ENCODE data around the gene CCDC152.
A peak's percentile ranks its signal among the peaks of the same experiment; 100 is the strongest.
"Not testable (repeated sequence)": the region's sequence is repeated elsewhere in the genome, so short reads cannot be mapped to it uniquely, and the experiment has no call there.

The CCDC152 gene

DNA sequence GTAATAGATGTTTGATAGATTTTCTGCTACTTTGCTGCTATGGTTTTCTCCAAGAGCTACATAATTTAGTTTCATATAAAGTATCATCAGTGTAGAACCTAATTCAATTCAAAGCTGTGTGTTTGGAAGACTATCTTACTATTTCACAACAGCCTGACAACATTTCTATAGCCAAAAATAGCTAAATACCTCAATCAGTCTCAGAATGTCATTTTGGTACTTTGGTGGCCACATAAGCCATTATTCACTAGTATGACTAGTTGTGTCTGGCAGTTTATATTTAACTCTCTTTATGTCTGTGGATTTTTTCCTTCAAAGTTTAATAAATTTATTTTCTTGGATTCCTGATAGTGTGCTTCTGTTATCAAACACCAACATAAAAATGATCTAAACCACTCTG lies 35.1 kb upstream of the CCDC152 start:
- H4K5ac ChIP-seq (ENCODE audit: low read length), result no peak overlapping the region
- H3K27me3 ChIP-seq (ENCODE audit: insufficient read depth, low read length, poor library complexity), result no peaks in the 10 kb centered on the region
- no peak overlapping the region for H3K9ac ChIP-seq (ENCODE audit: low read length)
- H3K56ac ChIP-seq (ENCODE audit: low read length), result no peak overlapping the region
- DNase-seq, result no peak
- H2BK5ac ChIP-seq (ENCODE audit: low read length), result no peak overlapping the region
- no peak overlapping the region for H3K27ac ChIP-seq (ENCODE audit: low read depth, low read length)
- H3K79me1 ChIP-seq (ENCODE audit: low read length), result no peaks in the 10 kb centered on the region
- H2AK5ac ChIP-seq (ENCODE audit: low read length), result no peak overlapping the region
- H3K4me1 ChIP-seq (ENCODE audit: control insufficient read depth, low read depth, low read length), result no peaks in the 10 kb centered on the region
- no peak overlapping the region for H3K4me3 ChIP-seq (ENCODE audit: low read length)
- H3K18ac ChIP-seq (ENCODE audit: low read length), result no peak overlapping the region
- no peaks in the 10 kb centered on the region for H3K79me2 ChIP-seq (ENCODE audit: control insufficient read depth, insufficient read depth, low read length)
- H2BK120ac ChIP-seq (ENCODE audit: low read depth, low read length), result no peak overlapping the region
- H4K8ac ChIP-seq (ENCODE audit: low read depth, low read length), result no peak overlapping the region
- no peak overlapping the region for H3K4ac ChIP-seq (ENCODE audit: low read depth, low read length)
- no peak overlapping the region for H2BK15ac ChIP-seq (replicated peaks; ENCODE audit: low read depth)
- H3K23ac ChIP-seq (ENCODE audit: low read length), result no peak overlapping the region
- H3K36me3 ChIP-seq (ENCODE audit: control insufficient read depth, insufficient read depth, low read length), result no peaks in the 10 kb centered on the region
- no peak overlapping the region for H3K4me2 ChIP-seq (ENCODE audit: low read length)

DNA sequence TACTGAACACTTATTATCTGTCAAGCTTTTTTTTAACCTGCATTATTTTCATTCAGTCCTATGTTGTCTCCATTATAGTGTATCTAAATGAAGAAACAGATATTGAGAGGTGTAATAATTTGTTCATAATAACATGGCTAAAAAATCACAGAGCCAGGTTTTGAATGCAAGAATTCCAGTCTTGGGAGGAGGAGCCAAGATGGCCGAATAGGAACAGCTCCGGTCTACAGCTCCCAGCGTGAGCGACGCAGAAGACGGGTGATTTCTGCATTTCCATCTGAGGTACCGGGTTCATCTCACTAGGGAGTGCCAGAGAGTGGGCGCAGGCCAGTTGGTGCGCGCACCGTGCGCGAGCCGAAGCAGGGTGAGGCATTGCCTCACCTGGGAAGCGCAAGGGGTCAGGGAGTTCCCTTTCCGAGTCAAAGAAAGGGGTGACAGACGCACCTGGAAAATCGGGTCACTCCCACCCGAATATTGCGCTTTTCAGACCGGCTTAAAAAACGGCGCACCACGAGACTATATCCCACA lies 22.0 kb upstream of the CCDC152 start:
- H3K27ac ChIP-seq (ENCODE audit: low read depth, low read length); DNase-seq: not testable (repeated sequence)
- no CpG with 5 or more reads among the region's 24 CpGs for WGBS (ENCODE audit: extremely low coverage, insufficient coverage, low lambda C conversion rate)

DNA sequence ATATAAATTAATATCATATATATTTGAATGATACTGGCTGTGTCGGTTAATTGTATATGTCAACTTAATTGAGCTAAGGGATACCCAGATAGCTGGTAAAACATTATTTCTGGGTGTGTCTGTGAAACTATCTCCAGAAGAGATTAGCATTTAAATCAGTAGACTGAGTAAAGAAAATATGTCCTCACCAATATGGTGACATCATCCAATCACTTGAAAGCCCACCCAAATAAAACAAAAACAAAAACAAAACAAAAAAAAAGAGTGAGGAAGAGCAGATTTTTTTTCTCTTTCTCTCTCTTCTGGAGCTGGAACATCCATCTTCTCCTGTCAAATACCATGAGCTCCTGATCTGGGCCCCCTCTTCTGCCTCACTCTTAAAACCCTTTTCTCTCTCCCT lies 15.7 kb upstream of the CCDC152 start:
- H3K4ac ChIP-seq (ENCODE audit: low read depth, low read length), result no peak overlapping the region
- no peak overlapping the region for H4K5ac ChIP-seq (ENCODE audit: low read length)
- H2BK5ac ChIP-seq (ENCODE audit: low read length), result no peak overlapping the region
- H3K23ac ChIP-seq (ENCODE audit: low read length), result no peak overlapping the region
- H3K9ac ChIP-seq (ENCODE audit: low read length), result no peak overlapping the region
- H3K4me1 ChIP-seq (ENCODE audit: control insufficient read depth, low read depth, low read length), result no peaks in the 10 kb centered on the region
- no peak overlapping the region for H4K8ac ChIP-seq (ENCODE audit: low read depth, low read length)
- H3K36me3 ChIP-seq (ENCODE audit: control insufficient read depth, insufficient read depth, low read length), result no peaks in the 10 kb centered on the region
- DNase-seq, result no peak
- no peak overlapping the region for H3K56ac ChIP-seq (ENCODE audit: low read length)
- no peak overlapping the region for H2BK15ac ChIP-seq (replicated peaks; ENCODE audit: low read depth)
- H3K27me3 ChIP-seq (ENCODE audit: insufficient read depth, low read length, poor library complexity), result no peaks in the 10 kb centered on the region
- H3K4me2 ChIP-seq (ENCODE audit: low read length), result no peak overlapping the region
- no peak overlapping the region for H3K18ac ChIP-seq (ENCODE audit: low read length)
- H3K79me1 ChIP-seq (ENCODE audit: low read length), result no peaks in the 10 kb centered on the region
- H2BK120ac ChIP-seq (ENCODE audit: low read depth, low read length), result no peak overlapping the region
- H3K4me3 ChIP-seq (ENCODE audit: low read length), result no peak overlapping the region
- no peak overlapping the region for H3K27ac ChIP-seq (ENCODE audit: low read depth, low read length)
- H3K79me2 ChIP-seq (ENCODE audit: control insufficient read depth, insufficient read depth, low read length), result no peaks in the 10 kb centered on the region
- no CpG with 5 or more reads among the region's 1 CpG for WGBS (ENCODE audit: extremely low coverage, insufficient coverage, low lambda C conversion rate)
- H2AK5ac ChIP-seq (ENCODE audit: low read length), result no peak overlapping the region

More for the DNA sequence above, 22.0 kb upstream of the CCDC152 start:
- H3K4me3 ChIP-seq (ENCODE audit: low read length); H3K4me2 ChIP-seq (ENCODE audit: low read length); H2AK5ac ChIP-seq (ENCODE audit: low read length); H3K23ac ChIP-seq (ENCODE audit: low read length); H3K4ac ChIP-seq (ENCODE audit: low read depth, low read length); H3K79me1 ChIP-seq (ENCODE audit: low read length); H3K56ac ChIP-seq (ENCODE audit: low read length); H3K27me3 ChIP-seq (ENCODE audit: insufficient read depth, low read length, poor library complexity); H3K36me3 ChIP-seq (ENCODE audit: control insufficient read depth, insufficient read depth, low read length); H3K79me2 ChIP-seq (ENCODE audit: control insufficient read depth, insufficient read depth, low read length); H2BK5ac ChIP-seq (ENCODE audit: low read length); H2BK15ac ChIP-seq (replicated peaks; ENCODE audit: low read depth); H2BK120ac ChIP-seq (ENCODE audit: low read depth, low read length); H4K5ac ChIP-seq (ENCODE audit: low read length); H4K8ac ChIP-seq (ENCODE audit: low read depth, low read length); H3K9ac ChIP-seq (ENCODE audit: low read length); H3K18ac ChIP-seq (ENCODE audit: low read length); H3K4me1 ChIP-seq (ENCODE audit: control insufficient read depth, low read depth, low read length): not testable (repeated sequence)

DNA sequence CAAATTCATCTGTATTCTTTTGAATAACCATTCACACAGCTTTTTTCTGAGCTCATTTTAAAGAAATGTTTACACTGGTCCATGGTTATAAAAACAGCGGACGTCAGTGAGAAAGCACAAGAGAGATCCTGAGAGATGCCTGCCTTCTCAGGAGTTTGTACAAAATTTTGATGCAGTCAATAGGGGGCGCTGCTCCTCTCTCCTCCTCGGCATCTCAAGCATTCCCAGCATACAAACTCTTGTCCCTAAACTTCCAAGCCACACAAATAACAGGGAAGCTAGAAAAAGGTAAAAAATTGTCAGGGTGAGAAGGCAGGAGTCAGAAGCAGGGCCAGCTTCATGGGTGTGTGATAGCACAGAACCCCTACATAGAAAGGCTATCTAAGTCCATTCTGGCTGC lies 11.2 kb upstream of the CCDC152 start:
- Histone ChIP-seq H2BK120ac (ENCODE audit: low read depth, low read length) (no peak overlapping the region), H2AK5ac (ENCODE audit: low read length) (no peak overlapping the region), H3K23ac (ENCODE audit: low read length) (no peak overlapping the region), H3K4me2 (ENCODE audit: low read length) (no peak overlapping the region), H3K56ac (ENCODE audit: low read length) (no peak overlapping the region), H3K79me1 (ENCODE audit: low read length) (no peaks in the 10 kb centered on the region), H3K27me3 (ENCODE audit: insufficient read depth, low read length, poor library complexity) (no peaks in the 10 kb centered on the region), H2BK5ac (ENCODE audit: low read length) (no peak overlapping the region), H4K8ac (ENCODE audit: low read depth, low read length) (no peak overlapping the region), H3K9ac (ENCODE audit: low read length) (no peak overlapping the region), H3K18ac (ENCODE audit: low read length) (no peak overlapping the region), H3K4ac (ENCODE audit: low read depth, low read length) (no peak overlapping the region), H3K79me2 (ENCODE audit: control insufficient read depth, insufficient read depth, low read length) (no peaks in the 10 kb centered on the region), H3K4me3 (ENCODE audit: low read length) (no peak overlapping the region), H3K4me1 (ENCODE audit: control insufficient read depth, low read depth, low read length) (no peaks in the 10 kb centered on the region), H3K27ac (ENCODE audit: low read depth, low read length) (no peak overlapping the region), H2BK15ac (replicated peaks; ENCODE audit: low read depth) (no peak overlapping the region), H4K5ac (ENCODE audit: low read length) (no peak overlapping the region), H3K36me3 (ENCODE audit: control insufficient read depth, insufficient read depth, low read length) (no peaks in the 10 kb centered on the region)
- peak; percentile 68 for DNase-seq
- WGBS (ENCODE audit: extremely low coverage, insufficient coverage, low lambda C conversion rate), result no CpG with 5 or more reads among the region's 4 CpGs

DNA sequence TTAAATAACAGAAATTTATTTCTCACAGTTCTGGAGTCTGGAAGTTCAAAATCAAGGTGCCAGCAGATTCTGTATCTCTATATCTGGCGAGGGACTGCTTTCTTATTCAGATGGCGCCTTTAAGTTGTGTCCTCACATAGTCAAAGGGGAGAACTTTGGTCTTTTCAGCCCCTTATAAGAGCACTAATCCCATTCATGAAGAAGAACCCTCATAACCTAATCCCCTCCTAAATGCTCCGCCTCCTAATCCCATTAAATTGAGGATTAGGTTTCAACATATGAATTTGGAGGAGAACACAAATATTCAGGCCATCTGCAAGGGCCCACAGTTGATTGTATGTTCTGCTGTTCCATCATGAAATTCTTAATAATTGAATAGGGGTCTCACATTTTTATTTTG lies 10.8 kb upstream of the CCDC152 start:
- no peak overlapping the region for H3K9ac ChIP-seq (ENCODE audit: low read length)
- no peak overlapping the region for H3K23ac ChIP-seq (ENCODE audit: low read length)
- DNase-seq, result peak; percentile 5
- H3K4me2 ChIP-seq (ENCODE audit: low read length), result no peak overlapping the region
- no peak overlapping the region for H3K4me3 ChIP-seq (ENCODE audit: low read length)
- no CpG with 5 or more reads among the region's 3 CpGs for WGBS (ENCODE audit: extremely low coverage, insufficient coverage, low lambda C conversion rate)
- no peak overlapping the region for H4K8ac ChIP-seq (ENCODE audit: low read depth, low read length)
- H2BK5ac ChIP-seq (ENCODE audit: low read length), result no peak overlapping the region
- H3K56ac ChIP-seq (ENCODE audit: low read length), result no peak overlapping the region
- no peak overlapping the region for H3K4ac ChIP-seq (ENCODE audit: low read depth, low read length)
- H3K4me1 ChIP-seq (ENCODE audit: control insufficient read depth, low read depth, low read length), result no peaks in the 10 kb centered on the region
- H3K79me2 ChIP-seq (ENCODE audit: control insufficient read depth, insufficient read depth, low read length), result no peaks in the 10 kb centered on the region
- H3K36me3 ChIP-seq (ENCODE audit: control insufficient read depth, insufficient read depth, low read length), result no peaks in the 10 kb centered on the region
- H3K79me1 ChIP-seq (ENCODE audit: low read length), result no peaks in the 10 kb centered on the region
- no peak overlapping the region for H3K27ac ChIP-seq (ENCODE audit: low read depth, low read length)
- H4K5ac ChIP-seq (ENCODE audit: low read length), result no peak overlapping the region
- H2BK120ac ChIP-seq (ENCODE audit: low read depth, low read length), result no peak overlapping the region
- no peaks in the 10 kb centered on the region for H3K27me3 ChIP-seq (ENCODE audit: insufficient read depth, low read length, poor library complexity)
- no peak overlapping the region for H3K18ac ChIP-seq (ENCODE audit: low read length)
- no peak overlapping the region for H2BK15ac ChIP-seq (replicated peaks; ENCODE audit: low read depth)
- no peak overlapping the region for H2AK5ac ChIP-seq (ENCODE audit: low read length)

DNA sequence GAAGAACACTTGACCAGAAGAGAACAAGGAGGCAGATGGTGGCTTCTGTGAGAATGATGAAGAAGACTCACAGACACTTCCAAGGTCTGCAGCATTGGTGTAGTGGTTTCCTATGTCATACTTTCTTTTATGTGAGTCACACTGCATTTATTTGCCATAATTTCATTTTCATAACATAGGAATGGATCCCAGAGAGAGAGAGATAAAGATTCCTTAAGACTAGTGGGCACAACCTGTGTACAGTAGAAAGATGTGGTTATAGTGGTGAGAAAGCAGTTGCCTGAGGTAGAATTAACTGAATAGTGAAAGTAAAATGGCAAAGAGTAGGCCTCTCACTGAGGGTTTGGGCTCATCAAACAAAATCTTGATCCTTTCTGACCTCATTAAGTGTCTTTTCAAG lies 7.6 kb upstream of the CCDC152 start:
- Histone ChIP-seq H3K36me3 (ENCODE audit: control insufficient read depth, insufficient read depth, low read length) (no peaks in the 10 kb centered on the region), H4K8ac (ENCODE audit: low read depth, low read length) (no peak overlapping the region), H2BK120ac (ENCODE audit: low read depth, low read length) (no peak overlapping the region), H3K9ac (ENCODE audit: low read length) (no peak overlapping the region), H3K79me1 (ENCODE audit: low read length) (no peaks in the 10 kb centered on the region), H3K4me1 (ENCODE audit: control insufficient read depth, low read depth, low read length) (no peaks in the 10 kb centered on the region), H2BK15ac (replicated peaks; ENCODE audit: low read depth) (no peak overlapping the region), H3K79me2 (ENCODE audit: control insufficient read depth, insufficient read depth, low read length) (no peaks in the 10 kb centered on the region), H4K5ac (ENCODE audit: low read length) (no peak overlapping the region), H3K23ac (ENCODE audit: low read length) (no peak overlapping the region), H3K4me2 (ENCODE audit: low read length) (no peak overlapping the region), H3K27ac (ENCODE audit: low read depth, low read length) (no peak overlapping the region), H3K27me3 (ENCODE audit: insufficient read depth, low read length, poor library complexity) (no peaks in the 10 kb centered on the region), H3K56ac (ENCODE audit: low read length) (no peak overlapping the region), H2BK5ac (ENCODE audit: low read length) (no peak overlapping the region), H2AK5ac (ENCODE audit: low read length) (no peak overlapping the region), H3K18ac (ENCODE audit: low read length) (no peak overlapping the region), H3K4me3 (ENCODE audit: low read length) (no peak overlapping the region), H3K4ac (ENCODE audit: low read depth, low read length) (no peak overlapping the region)
- no peak for DNase-seq
